HepG2 (cell line): ENCODE measurements around the gene TP53TG5. TPM values are rescaled to one million over a fixed set of nuclear protein-coding genes. Genes with fewer than 3 reads are reported as not detected.

ENCODE experiments used
- ATF6 ChIP-seq: sonication (generic); formaldehyde crosslinking; conservative IDR thresholded peaks from 2 replicates; pipeline ENCODE4 v1.4.0; 2020; ENCODE audit warnings: missing genetic modification reagents
- CENPX ChIP-seq: sonication (generic); formaldehyde crosslinking; IDR thresholded peaks from 2 replicates; pipeline ENCODE4 v1.9.0; 2021; ENCODE audit warnings: mild to moderate bottlenecking, missing genetic modification reagents, moderate library complexity
- CTCF ChIP-seq: sonication (generic); formaldehyde crosslinking; IDR thresholded peaks from 2 replicates; pipeline ENCODE4 v1.5.0; 2020; ENCODE audit warnings: mild to moderate bottlenecking, missing genetic modification reagents, moderate library complexity
- HDAC2 ChIP-seq: sonication (generic); formaldehyde crosslinking; IDR thresholded peaks from 2 replicates; pipeline ENCODE4 v1.4.0; 2020; ENCODE audit warnings: missing genetic modification reagents
- HOMEZ ChIP-seq: IDR thresholded peaks from 2 replicates; pipeline ENCODE4 v1.6.1; 2016; ENCODE audit warnings: low read depth
- KDM2A ChIP-seq: sonication (generic); formaldehyde crosslinking; IDR thresholded peaks from 2 replicates; pipeline ENCODE4 v1.4.0; 2020; ENCODE audit warnings: low read depth, missing genetic modification reagents, borderline replicate concordance
- MEIS2 ChIP-seq: sonication (generic); formaldehyde crosslinking; IDR thresholded peaks from 2 replicates; pipeline ENCODE4 v1.9.0; 2021; ENCODE audit warnings: mild to moderate bottlenecking, missing genetic modification reagents
- MLX ChIP-seq: IDR thresholded peaks from 2 replicates; pipeline ENCODE4 v1.6.1; 2016
- NFRKB ChIP-seq: fragments of 450-650 bp; IDR thresholded peaks from 2 replicates; pipeline ENCODE4 v1.6.1; 2017
- SOX13 ChIP-seq, 3 experiments: fragments of 450-650 bp in 1 of 3; sonication (generic) in 1 of 3; formaldehyde crosslinking in 1 of 3; IDR thresholded peaks in 2 of 3; conservative IDR thresholded peaks in 1 of 3; 2 replicates each; pipeline versions ENCODE4 v1.5.0 to v1.6.1; 2016 to 2020; ENCODE audit warnings: antibody characterized with exemption in 1 of 3, mild to moderate bottlenecking in 1 of 3, missing compliant biosample characterization in 1 of 3, missing genetic modification reagents in 1 of 3, moderate library complexity in 1 of 3
- ZFX ChIP-seq: sonication (generic); formaldehyde crosslinking; IDR thresholded peaks from 2 replicates; pipeline ENCODE4 v1.4.0; 2020; ENCODE audit warnings: mild to moderate bottlenecking, low read depth, missing genetic modification reagents, moderate library complexity
- ZNF414 ChIP-seq: sonication (generic); formaldehyde crosslinking; IDR thresholded peaks from 2 replicates; pipeline ENCODE4 v1.5.0; 2020; ENCODE audit warnings: missing genetic modification reagents
- ZNF646 ChIP-seq: sonication (generic); formaldehyde crosslinking; IDR thresholded peaks from 2 replicates; pipeline ENCODE4 v1.9.0; 2021; ENCODE audit warnings: mild to moderate bottlenecking, missing genetic modification reagents
- ZNF652 ChIP-seq: IDR thresholded peaks from 2 replicates; pipeline ENCODE4 v1.6.1; 2016; ENCODE audit warnings: low read depth, borderline replicate concordance
- ZNF781 ChIP-seq: sonication (generic); formaldehyde crosslinking; IDR thresholded peaks from 2 replicates; pipeline ENCODE4 v1.5.1; 2020; ENCODE audit warnings: borderline replicate concordance, mild to moderate bottlenecking, missing genetic modification reagents; ENCODE audit errors: not compliant biosample characterization
- ZSCAN31 ChIP-seq: sonication (generic); formaldehyde crosslinking; IDR thresholded peaks from 2 replicates; pipeline ENCODE4 v1.5.0; 2020; ENCODE audit warnings: low read depth, mild to moderate bottlenecking, missing genetic modification reagents
- polyA plus RNA-seq, 8 experiments: library from polyadenylated mRNA; depleted of rRNA in 3 of 8; stranded (reverse) in 7 of 8; unstranded in 1 of 8; fragments of >200 nt; fragmentation: Illumina TruSeq in 4 of 8; extraction: Trizol in 4 of 8; gene quantifications; 2 replicates each; pipeline versions ENCODE4 v1.2.1 to v1.2.3, GENCODE V29; 2011 to 2016; ENCODE audit warnings: low read depth in 4 of 8, missing spikeins in 1 of 8, mixed read lengths in 1 of 8; ENCODE audit not compliant: insufficient read depth in 1 of 8
- total RNA-seq, 5 experiments: library from RNA; depleted of rRNA; stranded (reverse); fragments of >200 nt; fragmentation: Illumina TruSeq; extraction: Trizol; gene quantifications; 2 replicates each; pipeline ENCODE4 v1.2.3, GENCODE V29; 2016; ENCODE audit warnings: low read depth in 1 of 5

TP53TG5 gene
- total and polyA plus RNA-seq, 2 of the 13 experiments (the other 11 are each of a cell fraction or from before 2014, with no cell fraction given): 0.11 TPM; not detected in 1

- TF ChIP-seq ATF6 (CRISPR knock-in tag) (no peak), MEIS2 (CRISPR knock-in tag) (no peak), ZNF652 (CRISPR knock-in tag) (peak; percentile 95), HOMEZ (CRISPR knock-in tag) (no peak), MLX (CRISPR knock-in tag) (peak; percentile 69; the same call in 1 of the 2 replicates), SOX13 (IDR thresholded peaks at IDR 0.05) (no peak), SOX13 (CRISPR knock-in tag; conservative IDR thresholded peaks at IDR 0.05 in 1 of 2, IDR thresholded peaks at IDR 0.05 in 1 of 2) (peak in 1 of 2 experiments; percentile 26; a peak in 1 of 4 replicates), KDM2A (CRISPR knock-in tag) (0 out of 2 replicates have a peak, but pooled peaks have one; percentile 2), CENPX (CRISPR knock-in tag) (no peak), NFRKB (no peak), ZFX (CRISPR knock-in tag) (peak; percentile 45), ZSCAN31 (CRISPR knock-in tag) (no peak), HDAC2 (peak; percentile 40; the same call in 1 of the 2 replicates), ZNF414 (peak; percentile 76; the same call in 1 of the 2 replicates), ZNF646 (CRISPR knock-in tag) (no peak), ZNF781 (CRISPR knock-in tag) (peak; percentile 4), CTCF (no peak)
These were observed 37.2 kb downstream of the TP53TG5 start (continued) for GRCh38 chr20:45340951-45341350.
